K562 (cell line): ENCODE results near the gene PDIA5. TPM values are rescaled to one million over a fixed set of nuclear protein-coding genes. Genes with fewer than 3 reads are reported as not detected.

Source experiments
- ATAC-seq: fragments of 200-7000 bp; cut with Tn5 transposase; 3 replicates; pipeline ENCODE4 v1.9.1; 2020; ENCODE audit warnings: moderate library complexity
- BruUV-seq: library from RNA; stranded (reverse); fragments of 400-500 nt; replicated peaks from 2 replicates; lab custom pipeline; 2021; lab: Mats Ljungman, UMichigan
- CTCF ChIA-PET: fragments of 300-600 bp; formaldehyde crosslinking; extraction: SDS; loops from one replicate; lab custom pipeline; 2021; ENCODE audit warnings: low intra/inter-chr PET ratio; lab: Yijun Ruan, JAX
- POLR2A ChIA-PET: fragments of 300-600, 350-650 bp; sonication (Branson Sonifier 250); formaldehyde crosslinking; extraction: SDS; loops from one replicate; lab custom pipeline; 2021; ENCODE audit warnings: antibody characterized with exemption, inconsistent platforms; lab: Yijun Ruan, JAX
- DNase-seq, 4 experiments: peaks; one replicate each; pipeline versions ENCODE4 v3.0.0 to v3.0.0-alpha.2; 2011 to 2018; ENCODE audit warnings: low spot score in 3 of 4, mixed read lengths in 3 of 4; ENCODE audit errors: extremely low read depth in 1 of 4
- FAIRE-seq: peaks from 2 replicates; lab custom pipeline; 2011; peaks lifted over from hg19 to GRCh38; lab: Jason Lieb, UNC
- H2AFZ ChIP-seq: 2 replicates; pipeline ENCODE4 v1.6.0; 2011; ENCODE audit warnings: low read depth, low read length, control low read depth, inconsistent platforms
- H3K27ac ChIP-seq: fragments of 200-600 bp; 3 replicates; pipeline ENCODE4 v1.8.0; 2011; ENCODE audit warnings: low read depth, mild to moderate bottlenecking, control low read depth, inconsistent platforms, low read length, moderate library complexity, mixed read lengths; ENCODE audit errors: extremely low read depth
- H3K27me3 ChIP-seq, 2 experiments: fragments of 300-600 bp in 1 of 2; 2 replicates in 1 of 2; 3 replicates in 1 of 2; pipeline versions ENCODE4 v1.6.0 to v1.8.0; 2011; ENCODE audit warnings: inconsistent platforms in 2 of 2, low read length in 2 of 2, mild to moderate bottlenecking in 1 of 2, mixed read lengths in 1 of 2, moderate library complexity in 1 of 2; ENCODE audit not compliant: control insufficient read depth in 2 of 2, insufficient read depth in 2 of 2
- H3K36me3 ChIP-seq: fragments of 300-600 bp; 3 replicates; pipeline ENCODE4 v1.8.0; 2011; ENCODE audit warnings: mild to moderate bottlenecking, low read length, inconsistent platforms; ENCODE audit not compliant: control insufficient read depth, insufficient read depth
- H3K4me1 ChIP-seq, 2 experiments: fragments of 200-600 bp in 1 of 2; replicated peaks in 1 of 2; 2 replicates in 1 of 2; 3 replicates in 1 of 2; pipeline versions ENCODE4 v1.5.1 to v1.8.0; 2011; ENCODE audit warnings: inconsistent platforms in 2 of 2, low read length in 2 of 2, mild to moderate bottlenecking in 1 of 2, mixed read lengths in 1 of 2, moderate library complexity in 1 of 2; ENCODE audit not compliant: control insufficient read depth in 2 of 2, insufficient read depth in 2 of 2
- H3K4me2 ChIP-seq: 2 replicates; pipeline ENCODE4 v1.6.1; 2011; ENCODE audit warnings: low read length, control low read depth, inconsistent platforms, mixed read lengths; ENCODE audit not compliant: insufficient read depth
- H3K4me3 ChIP-seq: fragments of 200-600 bp; sonication (generic), shearing (Covaris generic); 2 replicates; pipeline ENCODE4 v1.5.1; 2016; ENCODE audit warnings: control low read depth, inconsistent platforms
- H3K79me2 ChIP-seq: fragments of 200-600 bp; 3 replicates; pipeline ENCODE4 v1.8.0; 2011; ENCODE audit warnings: low read length, inconsistent platforms; ENCODE audit not compliant: control insufficient read depth, insufficient read depth
- H3K9ac ChIP-seq, 2 experiments: 2 replicates each; pipeline versions ENCODE4 v1.6.0 to v1.6.1; 2011; ENCODE audit warnings: low read depth in 2 of 2, low read length in 2 of 2, control low read depth in 1 of 2, inconsistent platforms in 1 of 2, mild to moderate bottlenecking in 1 of 2, mixed read lengths in 1 of 2; ENCODE audit not compliant: insufficient read depth in 1 of 2
- H3K9me1 ChIP-seq: one replicate; pipeline ENCODE4 v1.6.0; 2011; ENCODE audit warnings: inconsistent platforms, mild to moderate bottlenecking, low read length, moderate library complexity; ENCODE audit not compliant: control insufficient read depth, insufficient read depth
- H3K9me3 ChIP-seq: replicated peaks from 2 replicates; pipeline ENCODE4 v1.5.1; 2011; ENCODE audit warnings: low read depth, low read length, inconsistent platforms; ENCODE audit not compliant: control insufficient read depth, insufficient read depth
- H4K20me1 ChIP-seq: replicated peaks from 2 replicates; pipeline ENCODE4 v1.6.1; 2011; ENCODE audit warnings: low read length, inconsistent platforms, mixed read lengths; ENCODE audit not compliant: control insufficient read depth, insufficient read depth
- CAMTA2 ChIP-seq: fragments of 250-450 bp; sonication (Bioruptor Pico); conservative IDR thresholded peaks from 2 replicates; pipeline ENCODE4 v1.5.1; 2022
- CREB1 ChIP-seq, 2 experiments: sonication (generic) in 1 of 2; formaldehyde crosslinking in 1 of 2; IDR thresholded peaks; 2 replicates each; pipeline versions ENCODE4 v1.6.1 to v1.8.0; 2012 to 2022; ENCODE audit warnings: inconsistent platforms in 1 of 2, mild to moderate bottlenecking in 1 of 2, missing genetic modification reagents in 1 of 2, moderate library complexity in 1 of 2
- FOXA1 ChIP-seq: fragments of 450-650 bp; IDR thresholded peaks from 2 replicates; pipeline ENCODE4 v1.6.1; 2016; ENCODE audit warnings: mild to moderate bottlenecking, borderline replicate concordance
- MTA3 ChIP-seq: fragments of 450-650 bp; formaldehyde crosslinking; IDR thresholded peaks from 2 replicates; pipeline ENCODE4 v1.6.1; 2017; ENCODE audit warnings: mild to moderate bottlenecking, borderline replicate concordance
- MTF1 ChIP-seq: fragments of 250-450 bp; sonication (Bioruptor Pico); IDR thresholded peaks from 2 replicates; pipeline ENCODE4 v1.9.0; 2021; ENCODE audit warnings: moderate library complexity, mild to moderate bottlenecking, inconsistent platforms, borderline replicate concordance
- NR2F6 ChIP-seq: fragments of 450-650 bp; formaldehyde crosslinking; IDR thresholded peaks from 2 replicates; pipeline ENCODE4 v1.4.0; 2020; ENCODE audit warnings: mild to moderate bottlenecking
- PHF21A ChIP-seq: fragments of 450-650 bp; IDR thresholded peaks from 2 replicates; pipeline ENCODE4 v1.6.1; 2017; ENCODE audit warnings: low read depth, borderline replicate concordance
- RFX7 ChIP-seq: fragments of 250-450 bp; sonication (Bioruptor Pico); IDR thresholded peaks from 2 replicates; pipeline ENCODE4 v1.5.1; 2021; ENCODE audit warnings: mild to moderate bottlenecking
- SNRNP70 ChIP-seq: fragments of 200-400 bp; formaldehyde crosslinking; optimal IDR thresholded peaks from 2 replicates; pipeline ENCODE3; 2017; ENCODE audit warnings: low read depth, low read length
- ZNF197 ChIP-seq: fragments of 200-800 bp; sonication (Bioruptor generic); IDR thresholded peaks from 2 replicates; pipeline ENCODE4 v1.6.1; 2016; ENCODE audit warnings: low read depth, missing genetic modification characterization, missing compliant biosample characterization
- ZNF311 ChIP-seq: fragments of 250-450 bp; sonication (Bioruptor Pico); IDR thresholded peaks from 2 replicates; pipeline ENCODE4 v1.4.0; 2020; ENCODE audit warnings: mild to moderate bottlenecking, moderate library complexity
- ZNF583 ChIP-seq: fragments of 250-450 bp; sonication (Bioruptor Pico); IDR thresholded peaks from 2 replicates; pipeline ENCODE4 v1.4.0; 2020
- WGBS: fragments of 100-300 bp; shearing (Covaris generic); methylation state at CpG from one replicate; pipeline ENCODE4 v1.1.6; 2016; ENCODE audit warnings: low coverage, mixed read lengths; ENCODE audit not compliant: insufficient coverage; ENCODE audit errors: missing lambda C conversion rate; 5-methylcytosine and 5-hydroxymethylcytosine counted together
- in situ Hi-C: fragments of 300-500 bp; cut with MboI; formaldehyde crosslinking; loops from 4 replicates; pipeline ENCODE4 v1.15.0; 2018; ENCODE audit warnings: inconsistent platforms, mixed read lengths
- intact Hi-C: fragments of 100-400 bp; cut with micrococcal nuclease; formaldehyde crosslinking; loops from 2 replicates; pipeline ENCODE4 v1.14.2; 2022
- polyA plus RNA-seq, 8 experiments: library from polyadenylated mRNA; depleted of rRNA in 4 of 8; stranded (reverse) in 5 of 8; unstranded in 3 of 8; fragments of >200 nt; fragmentation: Nextera tagmentation in 2 of 8; fragmentation: Illumina TruSeq in 1 of 8; extraction: Ambion mirVana in 2 of 8; extraction: Trizol in 1 of 8; gene quantifications; 2 replicates each; pipeline versions ENCODE4 v1.2.1 to v1.2.3, GENCODE V29; 2011 to 2014; ENCODE audit warnings: inconsistent platforms in 1 of 8, missing spikeins in 1 of 8
- total RNA-seq, 7 experiments: library from RNA; depleted of rRNA in 6 of 7; stranded (reverse); fragments of >200 nt in 6 of 7; fragmentation: Illumina TruSeq in 2 of 7; extraction: Trizol in 2 of 7; gene quantifications; 2 replicates each; pipeline versions ENCODE4 v1.2.1 to v1.2.3, GENCODE V29; 2011 to 2021; ENCODE audit warnings: low replicate concordance in 1 of 7
- TF ChIP-seq, protein P1 (sequence below): fragments of 450-650 bp; formaldehyde crosslinking; IDR thresholded peaks from 2 replicates; pipeline ENCODE4 v1.4.0; 2020; ENCODE audit warnings: mild to moderate bottlenecking, moderate library complexity
- TF ChIP-seq, protein P2 (sequence below): IDR thresholded peaks from 3 replicates; pipeline ENCODE4 v1.6.1; 2011; ENCODE audit warnings: borderline replicate concordance, mild to moderate bottlenecking; ENCODE audit not compliant: insufficient read length, insufficient read depth
- TF ChIP-seq, protein P3 (sequence below): sonication (generic); formaldehyde crosslinking; IDR thresholded peaks from 2 replicates; pipeline ENCODE4 v1.8.1; 2022; ENCODE audit warnings: missing genetic modification reagents
- TF ChIP-seq, protein P4 (sequence below): fragments of 250-450 bp; sonication (Bioruptor Pico); IDR thresholded peaks from 2 replicates; pipeline ENCODE4 v1.5.0; 2021
- TF ChIP-seq, protein P5 (sequence below): sonication (generic); formaldehyde crosslinking; IDR thresholded peaks from 2 replicates; pipeline ENCODE4 v1.4.0; 2020; ENCODE audit warnings: mild to moderate bottlenecking, missing genetic modification reagents

PDIA5 gene
- total and polyA plus RNA-seq, 9 of the 15 experiments (the other 6 are each of a cell fraction or from before 2014, with no cell fraction given), result 3.4 to 31.8 (median 19.6) TPM

DNA sequence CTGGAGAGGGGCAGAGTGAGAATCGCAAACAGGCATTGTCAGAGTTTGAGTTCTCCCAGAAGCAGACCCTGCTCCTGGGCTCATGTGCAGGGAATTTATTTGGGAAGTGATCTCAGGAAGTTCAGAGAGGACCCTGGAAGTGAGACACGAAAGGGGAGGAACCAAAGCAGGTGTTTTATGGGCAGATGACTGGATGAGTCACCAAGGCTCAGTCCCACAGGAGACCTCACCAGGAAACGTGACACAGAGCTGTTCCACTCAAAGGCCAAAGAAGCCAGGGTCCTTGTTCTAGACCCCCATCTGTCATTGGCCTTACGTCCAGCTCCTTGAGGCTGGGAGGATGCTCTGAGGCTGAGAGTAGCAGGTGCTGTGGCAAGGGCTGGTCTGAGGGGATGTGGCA, 91.5 kb downstream of the PDIA5 start:
- H3K27me3 ChIP-seq, result no peaks in the 10 kb centered on the region
- ChIA-PET POLR2A (no interaction called here), CTCF (no interaction called here)
- intact Hi-C loops (no loop called here), in situ Hi-C loops (no loop called here)
- no peaks in the 10 kb centered on the region for H3K4me1 ChIP-seq
- no peak overlapping the region for H2AFZ ChIP-seq
- no TSS peak for BruUV-seq
- no peak for ATAC-seq
- H3K9ac ChIP-seq, result no peak overlapping the region
- H3K4me2 ChIP-seq, result no peak overlapping the region
- no peaks in the 10 kb centered on the region for H3K79me2 ChIP-seq
- H4K20me1 ChIP-seq, result no peaks in the 10 kb centered on the region
- no peak for FAIRE-seq
- no peak overlapping the region for H3K27ac ChIP-seq
- WGBS, result 73% methylated on average over 3 of the region's 4 CpGs
- no peaks in the 10 kb centered on the region for H3K9me3 ChIP-seq
- H3K36me3 ChIP-seq, result peaks cover 64% of the 10 kb centered on the region; the same call in 2 of the 3 replicates
- no peak overlapping the region for H3K4me3 ChIP-seq
- DNase-seq, result no peak
- no peaks in the 10 kb centered on the region for H3K9me1 ChIP-seq
- TF ChIP-seq RFX7 (CRISPR knock-in tag) (no peak), CREB1 (IDR thresholded peaks at IDR 0.05) (no peak), CREB1 (CRISPR knock-in tag; IDR thresholded peaks at IDR 0.05) (no peak), ZNF197 (CRISPR knock-in tag) (no peak), ZNF311 (CRISPR knock-in tag) (no peak), SNRNP70 (no peak), PHF21A (no peak), CAMTA2 (CRISPR knock-in tag) (no peak), MTA3 (no peak), NR2F6 (CRISPR knock-in tag) (no peak), ZNF583 (CRISPR knock-in tag) (no peak), MTF1 (CRISPR knock-in tag) (no peak), FOXA1 (no peak)
- TF ChIP-seq, protein P1, sequence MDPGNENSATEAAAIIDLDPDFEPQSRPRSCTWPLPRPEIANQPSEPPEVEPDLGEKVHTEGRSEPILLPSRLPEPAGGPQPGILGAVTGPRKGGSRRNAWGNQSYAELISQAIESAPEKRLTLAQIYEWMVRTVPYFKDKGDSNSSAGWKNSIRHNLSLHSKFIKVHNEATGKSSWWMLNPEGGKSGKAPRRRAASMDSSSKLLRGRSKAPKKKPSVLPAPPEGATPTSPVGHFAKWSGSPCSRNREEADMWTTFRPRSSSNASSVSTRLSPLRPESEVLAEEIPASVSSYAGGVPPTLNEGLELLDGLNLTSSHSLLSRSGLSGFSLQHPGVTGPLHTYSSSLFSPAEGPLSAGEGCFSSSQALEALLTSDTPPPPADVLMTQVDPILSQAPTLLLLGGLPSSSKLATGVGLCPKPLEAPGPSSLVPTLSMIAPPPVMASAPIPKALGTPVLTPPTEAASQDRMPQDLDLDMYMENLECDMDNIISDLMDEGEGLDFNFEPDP (CRISPR knock-in tag), result no peak
- TF ChIP-seq, protein P2, sequence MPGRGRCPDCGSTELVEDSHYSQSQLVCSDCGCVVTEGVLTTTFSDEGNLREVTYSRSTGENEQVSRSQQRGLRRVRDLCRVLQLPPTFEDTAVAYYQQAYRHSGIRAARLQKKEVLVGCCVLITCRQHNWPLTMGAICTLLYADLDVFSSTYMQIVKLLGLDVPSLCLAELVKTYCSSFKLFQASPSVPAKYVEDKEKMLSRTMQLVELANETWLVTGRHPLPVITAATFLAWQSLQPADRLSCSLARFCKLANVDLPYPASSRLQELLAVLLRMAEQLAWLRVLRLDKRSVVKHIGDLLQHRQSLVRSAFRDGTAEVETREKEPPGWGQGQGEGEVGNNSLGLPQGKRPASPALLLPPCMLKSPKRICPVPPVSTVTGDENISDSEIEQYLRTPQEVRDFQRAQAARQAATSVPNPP, result no peak
- TF ChIP-seq, protein P3, sequence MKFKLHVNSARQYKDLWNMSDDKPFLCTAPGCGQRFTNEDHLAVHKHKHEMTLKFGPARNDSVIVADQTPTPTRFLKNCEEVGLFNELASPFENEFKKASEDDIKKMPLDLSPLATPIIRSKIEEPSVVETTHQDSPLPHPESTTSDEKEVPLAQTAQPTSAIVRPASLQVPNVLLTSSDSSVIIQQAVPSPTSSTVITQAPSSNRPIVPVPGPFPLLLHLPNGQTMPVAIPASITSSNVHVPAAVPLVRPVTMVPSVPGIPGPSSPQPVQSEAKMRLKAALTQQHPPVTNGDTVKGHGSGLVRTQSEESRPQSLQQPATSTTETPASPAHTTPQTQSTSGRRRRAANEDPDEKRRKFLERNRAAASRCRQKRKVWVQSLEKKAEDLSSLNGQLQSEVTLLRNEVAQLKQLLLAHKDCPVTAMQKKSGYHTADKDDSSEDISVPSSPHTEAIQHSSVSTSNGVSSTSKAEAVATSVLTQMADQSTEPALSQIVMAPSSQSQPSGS (CRISPR knock-in tag), result no peak
- TF ChIP-seq, protein P4, sequence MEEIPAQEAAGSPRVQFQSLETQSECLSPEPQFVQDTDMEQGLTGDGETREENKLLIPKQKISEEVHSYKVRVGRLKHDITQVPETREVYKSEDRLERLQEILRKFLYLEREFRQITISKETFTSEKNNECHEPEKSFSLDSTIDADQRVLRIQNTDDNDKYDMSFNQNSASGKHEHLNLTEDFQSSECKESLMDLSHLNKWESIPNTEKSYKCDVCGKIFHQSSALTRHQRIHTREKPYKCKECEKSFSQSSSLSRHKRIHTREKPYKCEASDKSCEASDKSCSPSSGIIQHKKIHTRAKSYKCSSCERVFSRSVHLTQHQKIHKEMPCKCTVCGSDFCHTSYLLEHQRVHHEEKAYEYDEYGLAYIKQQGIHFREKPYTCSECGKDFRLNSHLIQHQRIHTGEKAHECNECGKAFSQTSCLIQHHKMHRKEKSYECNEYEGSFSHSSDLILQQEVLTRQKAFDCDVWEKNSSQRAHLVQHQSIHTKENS (CRISPR knock-in tag), result no peak
- TF ChIP-seq, protein P5, sequence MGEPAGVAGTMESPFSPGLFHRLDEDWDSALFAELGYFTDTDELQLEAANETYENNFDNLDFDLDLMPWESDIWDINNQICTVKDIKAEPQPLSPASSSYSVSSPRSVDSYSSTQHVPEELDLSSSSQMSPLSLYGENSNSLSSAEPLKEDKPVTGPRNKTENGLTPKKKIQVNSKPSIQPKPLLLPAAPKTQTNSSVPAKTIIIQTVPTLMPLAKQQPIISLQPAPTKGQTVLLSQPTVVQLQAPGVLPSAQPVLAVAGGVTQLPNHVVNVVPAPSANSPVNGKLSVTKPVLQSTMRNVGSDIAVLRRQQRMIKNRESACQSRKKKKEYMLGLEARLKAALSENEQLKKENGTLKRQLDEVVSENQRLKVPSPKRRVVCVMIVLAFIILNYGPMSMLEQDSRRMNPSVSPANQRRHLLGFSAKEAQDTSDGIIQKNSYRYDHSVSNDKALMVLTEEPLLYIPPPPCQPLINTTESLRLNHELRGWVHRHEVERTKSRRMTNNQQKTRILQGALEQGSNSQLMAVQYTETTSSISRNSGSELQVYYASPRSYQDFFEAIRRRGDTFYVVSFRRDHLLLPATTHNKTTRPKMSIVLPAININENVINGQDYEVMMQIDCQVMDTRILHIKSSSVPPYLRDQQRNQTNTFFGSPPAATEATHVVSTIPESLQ (CRISPR knock-in tag), result no peak
